GM10847 (cell line): ENCODE measurements around the gene RAB1A.

Experiments used
- POLR2A ChIP-seq: IDR thresholded peaks from 2 replicates; pipeline ENCODE4 v1.6.1; 2011; ENCODE audit not compliant: insufficient read length; ENCODE audit errors: extremely low read depth

The RAB1A gene

GRCh38 chr2:65142515-65142914 lies 12.6 kb upstream of the RAB1A start:
- TF ChIP-seq POLR2A, result no peak

DNA sequence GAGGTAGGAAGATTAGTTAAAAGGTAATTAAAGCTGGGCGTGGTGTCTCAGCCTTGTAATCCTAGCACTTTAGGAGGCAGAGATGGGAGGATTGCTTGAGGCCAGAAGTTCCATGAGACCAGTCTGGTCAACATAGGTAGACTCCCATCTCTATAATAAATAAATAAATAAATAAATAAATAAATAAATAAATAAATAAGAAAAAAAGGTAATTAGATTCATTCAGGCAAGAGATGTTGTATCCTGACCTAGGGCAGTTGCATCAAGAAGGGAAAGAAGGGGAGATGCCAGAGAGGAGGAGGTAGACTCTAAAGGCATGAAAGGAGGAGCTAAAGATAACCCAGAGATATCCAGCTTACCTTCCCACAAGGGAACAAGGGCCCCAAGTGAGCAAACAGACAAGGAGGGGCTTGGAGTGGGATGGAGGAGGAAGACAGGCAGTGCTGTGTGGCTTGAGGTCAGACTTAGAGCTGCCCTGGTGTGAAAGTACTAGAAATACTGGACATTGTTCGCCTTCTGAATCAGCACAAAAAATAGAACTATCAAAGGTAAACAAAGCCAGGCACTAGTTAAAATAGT lies 7.4 kb upstream of the RAB1A start:
- no peak for TF ChIP-seq POLR2A

- no peak for TF ChIP-seq POLR2A
Measured at GRCh38 chr2:65136253-65136652, 6.3 kb upstream of the RAB1A start.

GRCh38 chr2:65134158-65134557 lies 4.3 kb upstream of the RAB1A start:
- no peak for TF ChIP-seq POLR2A

DNA sequence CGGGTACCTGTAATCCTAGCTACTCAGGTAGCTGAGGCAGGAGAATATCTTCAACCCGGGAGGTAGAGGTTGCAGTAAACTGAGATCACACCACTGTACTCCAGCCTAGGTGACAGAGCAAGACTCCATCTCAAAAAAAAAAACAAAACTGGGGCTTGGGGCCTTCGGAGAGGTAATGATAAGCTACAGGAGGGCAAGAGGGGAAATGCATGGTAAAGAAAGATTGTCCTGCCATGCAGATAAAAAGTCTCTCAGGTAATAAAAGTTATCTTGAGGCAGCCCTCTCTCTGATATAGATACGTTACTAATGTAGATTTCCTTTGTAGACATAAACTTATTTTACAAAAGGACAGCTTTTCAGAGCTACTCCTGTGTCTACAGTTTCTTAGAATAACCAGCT lies 3.7 kb upstream of the RAB1A start:
- TF ChIP-seq POLR2A, result no peak

DNA sequence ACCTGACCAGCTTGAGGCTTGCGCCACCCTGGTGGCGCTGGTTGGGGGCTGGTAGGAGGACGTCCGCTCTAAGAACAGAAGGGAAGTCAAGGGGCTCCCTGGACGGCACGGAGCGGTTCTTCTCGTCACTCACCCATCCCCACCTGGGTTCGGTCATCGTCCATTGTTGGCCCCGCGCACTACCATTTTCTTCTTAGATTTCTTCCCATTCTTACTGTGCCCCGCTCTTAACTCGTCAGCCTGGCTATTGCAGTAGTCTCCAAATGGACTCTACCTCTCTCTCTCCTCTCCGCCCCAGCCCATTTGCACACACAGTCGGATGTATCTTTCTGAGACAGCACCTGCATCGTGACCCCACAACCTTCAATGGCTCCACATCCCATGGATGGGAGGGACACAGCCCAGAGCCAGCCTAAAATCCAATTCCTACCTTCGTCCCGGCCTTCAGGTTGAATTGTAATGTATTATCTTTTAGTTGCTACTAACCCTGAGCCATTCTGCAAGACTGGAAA lies 814 bp upstream of the RAB1A start:
- TF ChIP-seq POLR2A, result no peak

GRCh38 chr2:65129286-65129825 lies 550 bp downstream of the RAB1A start:
- TF ChIP-seq POLR2A, result no peak

DNA sequence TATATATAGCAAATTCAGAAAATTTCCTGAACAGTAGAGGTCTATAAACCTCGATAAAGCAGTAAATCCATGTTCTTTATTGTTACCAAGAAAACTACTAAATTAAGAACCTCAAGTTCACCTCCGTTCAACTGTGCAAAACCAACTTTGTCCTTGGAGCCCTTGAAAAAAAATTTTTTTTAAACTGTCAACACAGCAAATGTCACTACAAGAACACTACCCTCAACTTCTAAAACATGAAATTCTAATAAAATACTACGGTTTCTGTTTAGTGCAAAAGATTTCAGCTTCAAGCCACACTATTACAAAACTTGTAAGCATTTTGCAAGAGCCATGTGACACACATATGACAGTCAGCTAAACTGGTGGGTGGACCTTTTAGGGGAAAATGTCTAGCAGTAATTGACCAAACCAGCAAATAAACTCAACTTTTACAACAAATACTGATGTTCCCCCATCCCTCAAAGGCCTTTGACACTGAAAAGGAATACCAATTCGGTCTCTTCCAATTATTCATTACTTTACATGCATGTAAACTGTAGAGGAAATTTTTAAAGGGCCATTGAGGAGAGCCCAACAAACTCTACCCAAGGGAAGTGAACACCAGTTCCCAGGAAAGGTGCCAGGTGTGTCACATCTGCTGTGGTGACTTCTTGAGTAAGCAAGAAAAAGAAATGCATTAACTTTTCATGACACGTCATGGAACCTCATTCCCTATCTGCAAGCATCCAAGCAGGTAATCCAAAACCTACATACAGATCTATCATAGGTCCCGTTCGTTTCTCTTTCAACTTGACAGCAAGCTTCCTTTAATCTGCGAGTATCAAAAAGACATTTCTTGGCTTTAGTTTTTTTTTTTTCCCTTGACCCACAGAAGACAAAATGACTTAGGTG lies 1.4 kb downstream of the RAB1A start:
- no peak for TF ChIP-seq POLR2A

DNA sequence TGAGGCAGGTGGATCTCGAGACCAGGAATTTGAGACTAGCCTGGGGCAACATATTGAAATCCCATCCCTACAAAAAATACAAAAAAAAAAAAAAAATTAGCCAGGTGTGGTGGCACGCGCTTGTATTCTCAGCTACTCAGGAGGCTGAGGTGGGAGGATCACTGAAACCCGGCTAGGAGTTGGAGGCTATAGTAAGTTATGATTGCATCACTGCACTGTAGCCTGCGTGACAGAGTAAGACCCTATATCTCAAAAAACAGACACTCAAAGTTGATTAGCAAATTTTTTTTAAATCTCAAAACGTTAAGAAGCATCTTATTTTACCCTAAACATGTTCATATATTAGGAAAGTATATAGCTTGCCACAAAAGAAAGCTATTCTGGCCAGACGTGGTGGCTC lies 7.6 kb downstream of the RAB1A start:
- no peak for TF ChIP-seq POLR2A

GRCh38 chr2:65120990-65121693 lies 8.8 kb downstream of the RAB1A start:
- no peak for TF ChIP-seq POLR2A

GRCh38 chr2:65116645-65117044 lies 13.3 kb downstream of the RAB1A start:
- TF ChIP-seq POLR2A, result no peak

DNA sequence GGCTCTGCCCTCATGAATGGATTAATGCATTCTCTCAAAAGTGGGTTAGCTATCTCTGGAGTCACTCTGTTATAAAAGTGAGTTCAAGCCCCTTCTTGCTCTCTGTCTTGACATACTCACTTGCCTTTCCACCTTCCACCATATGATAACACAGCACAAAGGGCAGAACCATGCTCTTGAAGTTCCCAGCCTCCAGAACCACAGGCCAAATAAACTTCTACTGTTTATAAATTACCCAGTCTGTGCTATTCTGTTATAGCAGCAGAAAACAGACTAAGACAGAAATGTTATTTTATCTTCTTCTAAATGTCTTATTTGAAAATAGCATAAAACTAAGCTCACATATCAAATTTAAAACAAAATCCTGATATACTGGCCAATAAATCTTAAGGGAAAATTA lies 15.0 kb downstream of the RAB1A start:
- no peak for TF ChIP-seq POLR2A

- no peak for TF ChIP-seq POLR2A
Measured at GRCh38 chr2:65113816-65114215, 16.1 kb downstream of the RAB1A start.

GRCh38 chr2:65113229-65113628 lies 16.7 kb downstream of the RAB1A start:
- TF ChIP-seq POLR2A, result no peak

- no peak for TF ChIP-seq POLR2A
Measured at GRCh38 chr2:65112633-65113032, 17.3 kb downstream of the RAB1A start.

- TF ChIP-seq POLR2A, result no peak
Measured at GRCh38 chr2:65108780-65109179, 21.1 kb downstream of the RAB1A start.
